Measurements from ENCODE around the gene ZNF747. TPM values are rescaled to one million over a fixed set of nuclear protein-coding genes. Genes with fewer than 3 reads are reported as not detected.

Gene ZNF747
- 5.2 and 6.7 TPM in 2 replicates for total RNA-seq

DNA sequence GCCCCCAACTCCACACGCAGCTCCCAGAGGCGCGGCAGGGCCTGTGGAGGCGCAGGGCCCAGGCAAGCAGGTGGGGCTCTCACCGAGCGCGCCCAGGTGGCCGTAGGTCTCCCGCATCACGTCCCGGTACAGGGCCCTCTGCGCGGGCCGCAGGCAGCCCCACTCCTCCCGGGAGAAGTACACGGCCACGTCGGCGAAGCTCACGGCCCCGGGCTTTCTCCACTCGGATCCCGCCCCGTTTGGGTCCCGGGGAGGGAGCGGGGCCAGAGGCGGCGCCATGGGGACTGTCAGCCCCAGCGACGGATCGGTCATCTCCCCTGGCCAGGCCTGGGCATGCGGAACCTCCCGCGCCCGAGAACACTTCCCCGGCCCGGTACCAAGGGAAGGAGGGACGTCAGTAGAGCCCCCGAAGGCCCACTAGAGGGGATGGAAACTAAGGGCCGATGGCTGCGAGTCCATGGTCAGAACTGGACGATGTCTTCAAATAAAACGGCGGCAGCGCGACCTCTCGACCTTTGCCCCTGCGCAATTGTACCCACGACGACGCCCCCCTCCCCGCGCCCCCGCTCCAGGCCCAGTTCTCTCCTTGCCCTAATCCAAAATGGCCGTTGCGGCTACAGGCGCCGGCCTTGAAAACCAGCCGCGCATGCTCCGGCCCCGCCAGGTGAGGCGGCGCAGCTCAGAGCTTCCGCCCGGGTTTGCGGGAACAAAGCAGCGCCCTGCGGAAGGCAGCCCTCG, at the start of gene ZNF747:
TSS of gene ZNF747 (minus strand) at position 491 of the 738 bp plus-strand sequence. CDS start at position 312, 179 bp downstream.

DNA sequence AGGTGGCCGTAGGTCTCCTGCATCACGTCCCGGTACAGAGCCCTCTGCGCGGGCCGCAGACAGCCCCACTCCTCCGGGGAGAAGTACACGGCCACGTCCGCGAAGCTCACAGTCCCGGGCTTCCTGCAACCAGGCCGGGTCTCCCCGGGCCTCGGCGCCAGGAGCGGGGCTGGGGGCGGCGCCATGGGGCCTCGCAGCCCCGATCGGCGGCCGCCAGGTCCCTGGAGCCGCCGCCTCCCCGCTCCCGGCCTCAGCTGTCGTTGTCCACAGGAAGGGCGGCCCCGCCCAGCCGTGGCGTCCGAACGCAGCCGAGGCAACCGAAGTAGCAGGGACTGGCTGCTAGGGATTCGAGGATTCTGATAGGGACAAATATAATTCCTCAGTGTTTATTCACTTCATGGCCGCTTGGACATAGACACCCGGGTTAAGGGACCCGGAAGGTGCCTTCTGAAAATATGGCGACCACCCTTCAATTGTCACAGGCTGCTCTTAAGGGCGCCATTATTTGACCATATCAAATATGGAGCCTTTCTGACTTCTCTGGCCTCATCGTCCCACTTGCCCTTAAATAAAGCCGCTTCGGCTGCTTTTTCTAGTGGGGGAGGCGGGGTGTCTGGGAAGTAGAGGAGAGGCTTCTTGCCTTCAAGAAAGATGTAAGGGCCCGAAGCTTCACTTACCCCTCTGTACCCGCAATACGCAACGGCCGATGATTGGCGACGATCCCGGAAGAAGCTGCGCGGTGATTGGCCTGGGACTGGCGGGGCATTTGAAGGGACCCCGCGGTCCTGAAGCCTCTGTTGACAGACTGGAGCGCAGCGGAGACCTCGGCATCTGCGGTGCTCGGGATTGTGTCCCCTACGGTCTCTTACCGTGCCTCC, 37.0 kb upstream of the ZNF747 start, which contains the start of gene ZNF688:
TSS of gene ZNF688 (minus strand) at position 270 of the 878 bp plus-strand sequence. CDS start at position 185, 85 bp downstream.

DNA sequence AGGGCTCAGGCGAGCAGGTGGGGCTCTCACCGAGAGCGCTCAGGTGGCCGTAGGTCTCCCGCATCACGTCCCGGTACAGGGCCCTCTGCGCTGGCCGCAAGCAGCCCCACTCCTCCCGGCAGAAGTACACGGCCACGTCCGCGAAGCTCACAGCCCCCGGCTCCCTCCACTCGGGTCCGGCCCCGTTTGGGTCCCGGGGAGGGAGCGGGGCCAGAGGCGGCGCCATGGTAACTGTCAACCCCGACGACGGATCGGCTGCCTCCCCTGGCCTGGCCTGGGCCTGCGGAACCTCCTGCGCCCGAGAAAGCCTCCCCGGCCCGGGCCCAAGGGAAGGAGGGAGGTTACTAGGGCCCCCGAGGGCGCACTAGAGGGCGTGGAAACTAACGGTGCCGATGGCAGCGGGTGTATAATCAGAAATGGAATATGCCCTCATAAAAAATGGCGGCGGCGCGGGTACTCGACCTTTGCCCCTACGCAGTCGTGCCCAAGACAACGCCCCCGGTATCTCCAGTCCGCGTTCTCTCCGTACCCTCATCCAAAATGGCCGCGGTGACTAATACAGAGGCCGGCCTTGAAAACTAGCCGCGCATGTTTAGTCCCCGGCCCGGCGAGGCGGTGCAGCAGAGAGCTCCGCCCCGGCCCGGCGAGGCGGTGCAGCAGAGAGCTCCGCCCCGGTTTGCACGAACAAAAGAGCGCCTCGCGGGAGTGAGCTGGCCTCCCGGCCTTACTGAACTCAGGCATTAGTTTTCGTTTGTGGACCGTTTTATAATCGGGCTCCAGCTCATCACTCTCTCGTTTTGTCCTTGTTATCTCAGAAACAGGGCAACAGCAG, 23.5 kb upstream of the ZNF747 start, which contains the start of gene ZNF764:
TSS of gene ZNF764 (minus strand) at position 418 of the 832 bp plus-strand sequence. CDS start at position 226, 192 bp downstream.

DNA sequence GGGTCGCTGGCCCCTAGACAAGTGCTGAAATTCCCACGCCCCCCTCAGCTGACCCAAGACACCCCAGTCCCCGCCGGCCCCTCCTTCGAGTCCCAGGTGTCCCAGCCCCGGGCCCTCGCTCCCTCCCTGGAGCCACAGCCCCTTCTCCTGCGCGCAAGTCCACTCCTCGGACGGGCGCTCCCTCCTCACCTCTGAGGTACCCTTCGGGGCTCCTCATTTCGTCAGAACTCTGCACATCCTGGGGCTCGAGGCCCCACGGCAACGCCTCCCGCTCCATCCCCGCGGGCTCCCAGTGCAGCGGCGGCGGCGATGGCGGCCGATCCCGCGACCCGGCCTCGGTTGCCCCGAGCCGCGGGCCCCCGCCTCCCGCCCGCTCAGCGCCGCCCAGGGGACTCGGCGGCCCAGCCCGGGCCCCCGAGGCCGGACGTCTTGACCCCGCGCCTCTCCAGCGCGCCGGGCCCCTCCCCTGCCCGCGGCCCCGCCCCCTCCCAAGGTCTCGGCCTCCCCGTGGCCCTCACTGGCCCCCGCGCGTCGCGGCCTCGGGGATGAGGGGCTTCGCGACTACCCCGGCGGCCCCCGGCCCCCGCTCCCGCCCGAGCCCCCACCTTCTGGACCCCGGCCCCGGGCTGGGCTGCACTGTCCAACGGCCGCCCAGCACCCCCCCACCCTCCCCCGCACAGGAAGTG, 8.4 kb downstream of the ZNF747 start, which contains the start of gene ZNF768:
TSS of gene ZNF768 (minus strand) at position 430 of the 686 bp plus-strand sequence. CDS start at position 277, 153 bp downstream.

Other genes starting within 250 kb of the ZNF747 start
- gene CD2BP2, start 179.6 kb downstream of the ZNF747 start, total RNA-seq: 38.0 and 51.4 TPM in 2 replicates
- 29.2 and 33.1 TPM in 2 replicates for gene TBC1D10B, start 164.4 kb downstream of the ZNF747 start, total RNA-seq
- not detected in 2 replicates for gene MYL11, start 160.1 kb downstream of the ZNF747 start, total RNA-seq
- gene SEPTIN1, start 152.3 kb downstream of the ZNF747 start, total RNA-seq: not detected in 2 replicates
- 14.1 and 18.2 TPM in 2 replicates for gene ZNF48, start 139.4 kb downstream of the ZNF747 start, total RNA-seq
- 12.2 and 17.2 TPM in 2 replicates for gene ZNF771, start 127.3 kb downstream of the ZNF747 start, total RNA-seq
- 48.1 and 58.1 TPM in 2 replicates for gene DCTPP1, start 104.8 kb downstream of the ZNF747 start, total RNA-seq
- gene SEPHS2, start 89.0 kb downstream of the ZNF747 start, total RNA-seq: 14.3 and 15.2 TPM in 2 replicates
- not detected in 2 replicates for gene ITGAL, start 62.1 kb downstream of the ZNF747 start, total RNA-seq
- 16.6 and 17.8 TPM in 2 replicates for gene ZNF768, start 8.3 kb downstream of the ZNF747 start, total RNA-seq
- gene ZNF764, start 23.5 kb upstream of the ZNF747 start, total RNA-seq: 2.3 and 2.9 TPM in 2 replicates
- 4.7 and 6.5 TPM in 2 replicates for gene ZNF688, start 36.9 kb upstream of the ZNF747 start, total RNA-seq
- gene ZNF785, start 50.8 kb upstream of the ZNF747 start, total RNA-seq: 6.2 and 6.7 TPM in 2 replicates
- 3.2 and 4.7 TPM in 2 replicates for gene ZNF689, start 75.5 kb upstream of the ZNF747 start, total RNA-seq
- 4.0 and 6.8 TPM in 2 replicates for gene PRR14, start 116.1 kb upstream of the ZNF747 start, total RNA-seq
- 10.4 and 17.2 TPM in 2 replicates for gene FBRS, start 123.6 kb upstream of the ZNF747 start, total RNA-seq
- 15.9 and 30.9 TPM in 2 replicates for gene SRCAP, start 164.3 kb upstream of the ZNF747 start, total RNA-seq
- gene PHKG2, start 213.6 kb upstream of the ZNF747 start, total RNA-seq: 23.7 and 24.5 TPM in 2 replicates
- 1.5 and 1.6 TPM in 2 replicates for gene CFAP119, start 227.2 kb upstream of the ZNF747 start, total RNA-seq
- 57.8 and 73.3 TPM in 2 replicates for gene RNF40, start 227.5 kb upstream of the ZNF747 start, total RNA-seq

Measured in epithelial cell of umbilical artery (primary cell).